Measurements from ENCODE around the gene GBGT1.

DNA sequence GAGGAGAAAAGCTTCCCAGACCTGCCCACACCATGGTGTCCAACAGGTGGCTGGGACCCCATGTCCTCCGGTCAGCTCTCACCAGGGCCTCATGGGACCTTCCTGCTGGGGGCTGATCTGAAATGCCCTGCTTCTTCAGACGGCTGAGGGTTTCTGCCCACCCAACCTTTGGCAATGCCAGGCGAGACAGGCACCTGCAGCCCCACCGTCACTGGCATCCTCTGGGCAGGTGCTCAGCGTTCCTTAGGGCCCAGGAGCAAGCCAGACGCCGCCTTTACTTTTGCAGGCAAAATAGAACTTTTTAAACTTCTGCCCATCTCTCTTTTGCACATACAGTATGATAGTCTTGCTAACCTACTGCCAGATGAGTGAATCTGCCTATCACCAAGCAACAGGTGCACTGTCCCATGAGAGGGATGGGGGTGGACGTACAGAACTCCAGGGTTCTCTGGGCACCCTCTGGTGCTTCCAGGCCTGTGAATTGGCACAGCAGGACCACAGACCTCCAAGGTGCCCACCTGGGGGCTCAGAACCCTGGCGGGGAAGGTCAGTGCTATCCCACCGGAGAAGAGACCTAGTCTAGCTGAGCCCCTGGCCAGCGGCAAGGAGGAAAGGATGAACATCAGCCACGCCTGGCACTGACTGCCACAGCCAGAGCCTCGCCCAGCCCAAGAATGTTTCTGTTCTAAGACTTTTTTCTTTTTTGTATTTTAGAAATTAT lies 37.9 kb upstream of the GBGT1 start:
- TF ChIP-seq POLR2AphosphoS5 (IDR thresholded peaks at IDR 0.05; ENCODE audit: borderline replicate concordance, low read depth, low read length), result no peak
- no peak for TF ChIP-seq EZH2 (IDR thresholded peaks at IDR 0.05)
- TF ChIP-seq FOXP2 (optimal IDR thresholded peaks at IDR 0.05; ENCODE audit: control extremely low read depth, extremely low read length, insufficient read depth), result no peak
